H1 (cell line): ENCODE results near the gene WDR93. TPM values are rescaled to one million over a fixed set of nuclear protein-coding genes. Genes with fewer than 3 reads are reported as not detected.

Source experiments
- BRCA1 ChIP-seq: IDR thresholded peaks from 2 replicates; pipeline ENCODE4 v1.6.1; 2012; ENCODE audit warnings: low read depth, low read length, improper control_type of control experiment
- POLR2AphosphoS5 ChIP-seq: IDR thresholded peaks from 2 replicates; pipeline ENCODE4 v1.6.1; 2011; ENCODE audit warnings: low read depth, low read length
- SP1 ChIP-seq: IDR thresholded peaks from 2 replicates; pipeline ENCODE4 v1.6.1; 2011; ENCODE audit warnings: low read depth, low read length
- TBP ChIP-seq: IDR thresholded peaks from 2 replicates; pipeline ENCODE4 v1.6.1; 2011; ENCODE audit warnings: low read depth, low read length, improper control_type of control experiment
- polyA plus RNA-seq, 7 experiments: library from polyadenylated mRNA; depleted of rRNA in 3 of 7; stranded (reverse) in 5 of 7; unstranded in 2 of 7; fragments of >200 nt in 5 of 7; fragments of 200-250 nt in 2 of 7; gene quantifications; 1 replicate in 5 of 7; 2 replicates in 1 of 7; 4 replicates in 1 of 7; pipeline versions ENCODE4 v1.2.1 to v1.2.3, GENCODE V29; 2011 to 2013; ENCODE audit warnings: missing spikeins in 2 of 7, mixed read lengths in 2 of 7
- total RNA-seq: library from RNA; stranded (reverse); fragmentation: NEBNext Ultra II Directional; extraction: Animal tissue kit (Norgen Biotek cat#: 25700); gene quantifications from 2 replicates; pipeline ENCODE4 v1.2.1, GENCODE V29; 2021

Gene WDR93
- total and polyA plus RNA-seq, 2 of the 8 experiments (the other 6 are each of a cell fraction or from before 2014, with no cell fraction given) = 0.03 TPM; not detected in 1

DNA sequence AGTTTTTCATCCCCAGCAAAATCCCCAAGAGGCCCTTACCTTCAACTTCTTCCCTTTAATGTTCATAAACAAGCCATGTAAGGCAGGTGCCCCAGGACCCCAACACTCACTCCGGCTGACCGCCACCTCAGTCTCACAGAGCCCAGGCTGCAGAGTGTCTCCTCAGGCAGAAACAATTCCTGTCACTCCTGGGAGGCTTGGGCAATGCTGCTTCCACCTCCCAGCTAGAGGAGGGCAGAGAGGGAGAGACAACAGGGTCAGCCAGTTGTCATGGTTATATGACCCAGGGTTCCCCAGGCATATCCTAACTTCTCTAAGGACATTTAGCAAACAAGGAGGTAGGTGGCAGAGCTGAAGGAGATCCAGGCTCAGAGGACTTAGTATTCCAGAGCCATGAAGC, 11.4 kb upstream of the WDR93 start, which contains the start of gene PLIN1 (continued):
- TF ChIP-seq BRCA1 (no peak), TBP (no peak), POLR2AphosphoS5 (no peak), SP1 (no peak)
- TF ChIP-seq, all 59 proteins: peak for 0
